Amniotic epithelial cell (primary cell): ENCODE results near the gene VPS13A.
A peak's percentile ranks its signal among the peaks of the same experiment; 100 is the strongest.

ENCODE experiments used
- DNase-seq: peaks from one replicate; pipeline ENCODE4 v3.0.0-alpha.2; 2010; ENCODE audit warnings: low read depth

Gene VPS13A

DNA sequence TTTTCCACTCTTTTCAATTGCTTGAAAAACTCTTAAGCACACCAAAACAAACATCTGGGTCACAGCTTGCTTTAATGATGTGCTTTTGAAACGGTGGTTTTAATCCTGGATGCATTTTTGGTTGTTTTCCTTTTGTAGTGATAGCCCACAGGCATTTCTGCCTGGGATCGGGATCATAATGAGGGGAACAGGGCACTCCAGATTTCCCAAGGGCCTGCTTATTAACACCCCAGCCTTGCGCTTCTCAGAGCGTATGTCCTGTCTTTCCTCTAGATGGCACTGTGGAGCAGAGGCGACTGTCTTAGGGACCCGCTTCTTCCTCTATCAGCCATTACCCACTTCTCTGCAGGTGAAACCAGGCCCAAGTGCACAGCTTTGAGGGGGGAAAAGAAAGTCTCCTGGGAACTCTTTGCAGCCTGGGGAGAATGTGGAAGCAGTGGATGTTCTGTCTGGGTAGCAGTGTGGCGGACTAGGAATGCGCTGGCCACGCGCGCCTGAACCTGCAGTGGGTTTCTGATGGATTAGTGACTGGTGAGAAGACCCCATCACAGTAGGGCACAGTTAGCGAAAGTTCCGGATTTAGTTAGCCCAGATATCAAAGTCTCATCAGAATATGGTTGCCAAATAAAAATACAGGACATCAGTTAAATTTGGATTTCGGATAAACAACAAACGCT, 280.7 kb downstream of the VPS13A start:
- peak; percentile 52 for DNase-seq

DNA sequence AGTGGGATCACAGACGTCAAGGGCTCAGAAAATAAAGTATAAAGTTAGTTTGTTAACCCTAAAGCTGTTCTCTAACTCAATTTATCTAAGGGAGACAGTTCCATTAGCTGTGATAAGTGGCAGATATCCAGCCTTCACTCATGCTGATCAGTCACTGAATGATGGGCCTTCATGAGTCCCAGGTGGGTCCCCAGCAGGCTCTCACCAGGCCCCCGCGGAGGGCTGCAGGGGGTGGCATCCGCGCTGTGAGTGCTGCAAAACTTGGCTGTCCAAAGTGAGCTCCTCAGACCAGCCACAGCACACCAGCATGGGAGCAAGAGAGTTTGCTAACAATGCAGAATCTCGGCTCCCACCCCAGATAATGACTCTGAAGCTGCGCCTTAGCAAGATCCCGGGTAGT, 283.6 kb downstream of the VPS13A start:
- DNase-seq, result no peak

DNA sequence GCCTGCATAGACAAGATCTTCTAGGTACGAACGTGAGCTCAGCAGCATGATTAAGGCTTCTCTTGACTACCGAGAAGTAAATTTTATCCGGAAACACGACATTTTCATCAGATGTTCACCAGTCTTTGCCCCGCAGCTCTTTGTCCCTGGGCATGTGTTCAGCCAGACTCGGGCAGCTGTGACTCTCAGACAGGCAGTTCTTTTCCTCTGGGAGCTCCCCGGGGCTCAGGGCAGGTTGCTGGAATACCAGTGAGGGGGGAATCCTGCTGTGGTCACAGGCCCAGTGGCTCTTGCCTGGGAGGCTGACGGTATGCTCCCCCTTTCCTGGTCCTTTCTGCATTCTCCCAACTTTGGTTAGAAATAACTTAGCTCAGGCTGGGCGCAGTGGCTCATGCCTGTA, 284.7 kb downstream of the VPS13A start:
- no peak for DNase-seq

DNA sequence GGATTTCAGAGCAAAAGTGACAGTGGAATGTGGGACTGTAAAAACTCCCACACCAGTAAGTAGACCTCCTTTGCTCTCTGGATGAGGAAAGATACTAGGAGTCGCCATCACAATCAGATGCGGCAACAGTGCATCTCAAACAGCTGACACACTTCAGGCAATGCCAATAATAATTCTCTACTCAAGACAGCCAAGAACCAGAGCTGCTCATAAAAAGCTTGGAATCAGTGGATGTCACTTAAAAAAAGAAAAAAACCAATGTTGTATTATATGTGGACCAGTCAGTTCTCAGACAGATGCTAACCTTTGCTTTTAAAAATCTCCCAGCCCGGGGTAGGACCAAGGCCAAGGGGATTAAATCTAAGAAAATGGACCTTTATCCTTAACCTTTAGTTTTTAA, 285.8 kb downstream of the VPS13A start:
- DNase-seq, result no peak

DNA sequence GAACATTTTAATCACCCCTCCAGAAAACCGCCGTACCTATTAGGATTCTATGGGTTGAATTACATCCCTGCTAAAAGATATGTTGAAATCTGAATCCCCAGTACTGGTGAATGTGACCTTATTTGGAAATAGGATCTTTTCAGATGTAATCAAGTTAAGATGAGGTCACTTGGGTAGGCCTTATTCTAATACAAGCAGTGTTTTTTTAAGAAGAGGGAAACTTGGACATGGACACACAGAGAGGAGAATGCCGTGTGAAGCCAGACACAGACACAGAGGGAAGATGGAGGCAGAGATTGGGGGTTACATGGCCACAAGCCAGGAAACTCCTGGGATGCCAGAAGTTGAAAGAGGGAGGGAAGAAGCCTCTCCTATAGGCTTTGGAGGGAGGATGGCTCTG, 287.3 kb downstream of the VPS13A start:
- peak; percentile 54 for DNase-seq

DNA sequence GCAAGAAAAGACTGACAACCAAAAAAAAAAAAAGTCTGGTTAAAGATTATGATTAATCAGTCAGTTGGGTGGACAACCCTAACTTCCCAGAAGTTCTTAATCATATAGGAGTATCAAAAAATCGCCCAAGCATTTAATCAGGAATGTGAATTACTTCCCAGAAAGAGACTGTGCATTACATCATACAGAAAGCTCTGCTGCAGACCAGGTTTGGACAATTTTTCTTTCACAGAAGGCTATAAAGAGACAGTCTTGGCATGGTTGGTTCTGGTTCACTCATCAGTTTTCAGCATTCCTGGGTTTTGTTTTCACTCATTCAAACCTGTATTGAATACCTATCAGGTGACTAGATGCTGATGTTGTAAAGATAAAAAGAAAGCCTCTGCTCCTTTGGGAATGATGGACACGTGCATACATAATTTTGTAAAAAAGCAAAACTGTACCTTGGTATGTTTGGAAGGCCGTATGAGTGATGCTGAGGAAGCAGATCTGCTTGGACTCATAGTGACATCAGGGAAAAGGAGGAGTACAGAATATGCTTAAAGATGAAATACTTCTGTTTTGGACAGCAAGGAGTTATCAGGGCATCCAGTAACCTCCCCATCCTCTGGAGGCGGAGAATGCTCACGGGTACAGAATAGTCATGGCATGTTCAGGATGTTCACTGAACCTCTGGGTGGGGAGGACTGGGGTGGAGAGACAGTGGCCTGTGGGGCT, 292.3 kb downstream of the VPS13A start:
- DNase-seq, result peak; percentile 37
